ENCODE measurements around the gene SYNDIG1L. TPM values are rescaled to one million over a fixed set of nuclear protein-coding genes. Genes with fewer than 3 reads are reported as not detected.

Gene SYNDIG1L
- total RNA-seq, 1 experiment from 2014 or later, result 0.33 TPM

DNA sequence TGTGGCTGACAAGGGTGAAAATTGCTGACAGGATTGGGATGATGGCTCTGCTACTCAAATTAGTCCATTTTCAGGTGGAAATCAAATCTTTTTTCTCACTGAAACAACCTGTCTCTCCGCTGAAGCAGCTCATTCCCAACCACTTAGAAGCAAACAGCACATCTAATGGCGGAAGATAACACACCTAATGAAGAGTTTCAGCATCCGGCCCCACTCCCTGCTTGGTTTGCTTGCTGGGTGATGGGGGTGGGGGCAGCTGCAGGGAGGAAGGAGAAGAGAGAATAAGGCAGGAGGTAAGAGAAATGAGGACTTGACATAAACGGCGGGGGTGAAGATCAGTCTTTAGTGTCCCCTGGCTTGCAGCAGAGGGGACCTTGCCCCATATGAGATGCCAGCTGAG lies 4.0 kb downstream of the SYNDIG1L start:
- Histone ChIP-seq H2BK5ac (ENCODE audit: insufficient read length, low read length) (no peak overlapping the region), H2AK5ac (ENCODE audit: insufficient read length, low read length) (no peak overlapping the region), H2AFZ (ENCODE audit: low read length) (no peak overlapping the region), H4K20me1 (ENCODE audit: control insufficient read depth, insufficient read depth, insufficient read length) (no peaks in the 10 kb centered on the region), H4K91ac (ENCODE audit: insufficient read length, low read depth, low read length) (no peak overlapping the region), H3K4me2 (ENCODE audit: insufficient read depth, insufficient read length, low read length) (no peak overlapping the region), H3K23ac (ENCODE audit: insufficient read length, low read depth, low read length) (no peak overlapping the region), H3K9me3 (ENCODE audit: control insufficient read depth, low read depth, low read length) (no peaks in the 10 kb centered on the region), H2BK120ac (ENCODE audit: low read depth, low read length, poor library complexity, severe bottlenecking) (no peak overlapping the region), H3K4me1 (ENCODE audit: insufficient read depth, low read length) (peaks cover 5% of the 10 kb centered on the region; the same call in 1 of the 2 replicates), H3K79me2 (ENCODE audit: insufficient read depth, low read length) (no peaks in the 10 kb centered on the region), H2BK20ac (ENCODE audit: low read depth, low read length, poor library complexity, severe bottlenecking) (no peak overlapping the region), H4K5ac (ENCODE audit: insufficient read length, low read depth, low read length) (no peak overlapping the region), H3K27ac (ENCODE audit: insufficient read length, low read depth, low read length) (no peak overlapping the region), H3K9ac (ENCODE audit: extremely low read depth, insufficient read length, low read length) (no peak overlapping the region), H3T11ph (ENCODE audit: low read length) (no peak overlapping the region), H3K79me1 (ENCODE audit: insufficient read depth, low read depth, low read length, poor library complexity, severe bottlenecking) (no peaks in the 10 kb centered on the region), H4K8ac (replicated peaks; ENCODE audit: insufficient read length, low read depth, low read length) (no peak overlapping the region), H3K18ac (ENCODE audit: insufficient read length, low read depth, low read length) (no peak overlapping the region), H3K27me3 (ENCODE audit: insufficient read depth, low read length) (no peaks in the 10 kb centered on the region; the same call in 1 of the 2 replicates), H3K56ac (ENCODE audit: insufficient read length, low read depth, low read length) (no peak overlapping the region), H2BK15ac (ENCODE audit: low read depth, low read length) (no peak overlapping the region), H3K4ac (ENCODE audit: low read depth, low read length) (no peak overlapping the region), H2BK12ac (ENCODE audit: insufficient read length, low read depth, low read length) (no peak overlapping the region), H3K14ac (ENCODE audit: insufficient read depth, low read length) (no peak overlapping the region), H3K23me2 (ENCODE audit: insufficient read length, low read depth, low read length, poor library complexity, severe bottlenecking) (peaks cover 4% of the 10 kb centered on the region)
- Mint-ChIP-seq H3K4me1 (peaks cover 16 to 30% of the 10 kb centered on the region in 2 experiments), H3K4me3 (no peak overlapping the region), H3K27ac (no peak overlapping the region; a peak in 1 of 7 replicates), H3K27me3 (ENCODE audit: low read depth) (peaks cover 41% of the 10 kb centered on the region), H3K36me3 (ENCODE audit: insufficient read depth in 1 of 3, low read depth in 3 of 3) (no peaks in the 10 kb centered on the region), H3K9me3 (no peaks in the 10 kb centered on the region)
- WGBS (ENCODE audit: extremely low coverage, insufficient read length, low lambda C conversion rate), result no CpG with 5 or more reads among the region's 5 CpGs
- TF ChIP-seq, protein P1, sequence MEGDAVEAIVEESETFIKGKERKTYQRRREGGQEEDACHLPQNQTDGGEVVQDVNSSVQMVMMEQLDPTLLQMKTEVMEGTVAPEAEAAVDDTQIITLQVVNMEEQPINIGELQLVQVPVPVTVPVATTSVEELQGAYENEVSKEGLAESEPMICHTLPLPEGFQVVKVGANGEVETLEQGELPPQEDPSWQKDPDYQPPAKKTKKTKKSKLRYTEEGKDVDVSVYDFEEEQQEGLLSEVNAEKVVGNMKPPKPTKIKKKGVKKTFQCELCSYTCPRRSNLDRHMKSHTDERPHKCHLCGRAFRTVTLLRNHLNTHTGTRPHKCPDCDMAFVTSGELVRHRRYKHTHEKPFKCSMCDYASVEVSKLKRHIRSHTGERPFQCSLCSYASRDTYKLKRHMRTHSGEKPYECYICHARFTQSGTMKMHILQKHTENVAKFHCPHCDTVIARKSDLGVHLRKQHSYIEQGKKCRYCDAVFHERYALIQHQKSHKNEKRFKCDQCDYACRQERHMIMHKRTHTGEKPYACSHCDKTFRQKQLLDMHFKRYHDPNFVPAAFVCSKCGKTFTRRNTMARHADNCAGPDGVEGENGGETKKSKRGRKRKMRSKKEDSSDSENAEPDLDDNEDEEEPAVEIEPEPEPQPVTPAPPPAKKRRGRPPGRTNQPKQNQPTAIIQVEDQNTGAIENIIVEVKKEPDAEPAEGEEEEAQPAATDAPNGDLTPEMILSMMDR (conservative IDR thresholded peaks at IDR 0.05), result no peak
- no peak for DNase-seq
